PC-9 (cell line): ENCODE results near the gene OR51A4. TPM values are rescaled to one million over a fixed set of nuclear protein-coding genes. Genes with fewer than 3 reads are reported as not detected.

Experiments used
- BruUV-seq: library from RNA; stranded (reverse); fragments of 400-500 nt; replicated peaks from 2 replicates; lab custom pipeline; 2021; lab: Mats Ljungman, UMichigan
- CTCF ChIA-PET: fragments of 300-600 bp; sonication (Branson Sonifier 250); formaldehyde crosslinking; loops from one replicate; lab custom pipeline; 2022; ENCODE audit warnings: antibody characterized with exemption; lab: Charles Lee
- POLR2A ChIA-PET: fragments of 300-600 bp; sonication (Branson Sonifier 250); formaldehyde crosslinking; loops from one replicate; lab custom pipeline; 2022; ENCODE audit warnings: antibody characterized with exemption; ENCODE audit not compliant: unreplicated experiment; lab: Charles Lee
- DNase-seq, 2 experiments: peaks; one replicate each; pipeline versions ENCODE4 v3.0.0 to v3.0.0-alpha.2; 2015 to 2022; ENCODE audit warnings: mixed read lengths in 1 of 2
- H2AFZ ChIP-seq: fragments of 200-600 bp; sonication (generic); 2 replicates; pipeline ENCODE4 v1.8.1; 2017; ENCODE audit warnings: antibody characterized with exemption
- H3F3A ChIP-seq: fragments of 200-600 bp; sonication (generic); 2 replicates; pipeline ENCODE4 v1.8.1; 2017; ENCODE audit warnings: antibody characterized with exemption, mild to moderate bottlenecking, low read depth; ENCODE audit not compliant: insufficient read depth
- H3K27ac ChIP-seq: fragments of 200-600 bp; sonication (generic); 2 replicates; pipeline ENCODE4 v1.6.1; 2016; ENCODE audit warnings: mixed run types
- H3K27me3 ChIP-seq: fragments of 200-600 bp; sonication (generic); 2 replicates; pipeline ENCODE4 v1.6.1; 2016; ENCODE audit warnings: low read depth, mixed run types; ENCODE audit not compliant: insufficient read depth
- H3K36me3 ChIP-seq: fragments of 200-600 bp; sonication (generic); 2 replicates; pipeline ENCODE4 v1.6.1; 2016; ENCODE audit warnings: low read depth, mixed run types
- H3K4me1 ChIP-seq: fragments of 200-600 bp; sonication (generic); replicated peaks from 2 replicates; pipeline ENCODE4 v1.6.1; 2016; ENCODE audit warnings: mixed run types; ENCODE audit not compliant: insufficient read depth
- H3K4me2 ChIP-seq: fragments of 200-600 bp; sonication (generic); 2 replicates; pipeline ENCODE4 v1.6.1; 2017; ENCODE audit warnings: mixed run types
- H3K4me3 ChIP-seq: fragments of 200-600 bp; sonication (generic); 2 replicates; pipeline ENCODE4 v1.6.1; 2016; ENCODE audit warnings: mixed run types
- H3K79me2 ChIP-seq: fragments of 200-600 bp; sonication (generic); 2 replicates; pipeline ENCODE4 v1.6.1; 2017; ENCODE audit warnings: low read depth, mixed run types
- H3K9me2 ChIP-seq: fragments of 200-600 bp; sonication (generic); 2 replicates; pipeline ENCODE4 v1.8.1; 2017; ENCODE audit warnings: mild to moderate bottlenecking; ENCODE audit not compliant: insufficient read depth
- H3K9me3 ChIP-seq: fragments of 200-600 bp; sonication (generic); 2 replicates; pipeline ENCODE4 v1.8.1; 2016; ENCODE audit warnings: low read depth; ENCODE audit not compliant: insufficient read depth
- H4K20me1 ChIP-seq: fragments of 200-600 bp; sonication (generic); 2 replicates; pipeline ENCODE4 v1.8.1; 2017; ENCODE audit not compliant: insufficient read depth
- CTCF ChIP-seq: fragments of 200-600 bp; sonication (generic); conservative IDR thresholded peaks from 2 replicates; pipeline ENCODE4 v1.6.1; 2017; ENCODE audit warnings: mixed run types, antibody characterized with exemption, mild to moderate bottlenecking, moderate library complexity
- EZH2 ChIP-seq: fragments of 200-600 bp; sonication (generic); IDR thresholded peaks from 2 replicates; pipeline ENCODE4 v1.8.0; 2017; ENCODE audit warnings: antibody characterized with exemption, low read depth
- intact Hi-C: fragments of 100-400 bp; cut with micrococcal nuclease; formaldehyde crosslinking; loops from one replicate; pipeline ENCODE4 v1.10.0; 2022; ENCODE audit not compliant: unreplicated experiment
- total RNA-seq: library from RNA; stranded (reverse); gene quantifications from 2 replicates; pipeline ENCODE4 v1.2.3, GENCODE V29; 2021

The OR51A4 gene
- total RNA-seq, 1 experiment from 2014 or later: not detected

- Histone ChIP-seq H3K4me2 (no peak overlapping the region), H3K9me2 (no peaks in the 10 kb centered on the region), H3K4me3 (no peak overlapping the region), H3K79me2 (no peaks in the 10 kb centered on the region), H3K27me3 (no peaks in the 10 kb centered on the region), H3K27ac (no peak overlapping the region), H3K9me3 (no peaks in the 10 kb centered on the region), H3K36me3 (no peaks in the 10 kb centered on the region), H3F3A (no peaks in the 10 kb centered on the region), H4K20me1 (no peaks in the 10 kb centered on the region), H2AFZ (no peak overlapping the region), H3K4me1 (no peaks in the 10 kb centered on the region)
- TF ChIP-seq EZH2: no peak
- TF ChIP-seq CTCF: no peak
- CTCF ChIA-PET: no interaction called here
- POLR2A ChIA-PET: no interaction called here
- DNase-seq: no peak
- intact Hi-C loops: no loop called here
- no TSS peak for BruUV-seq
These were observed 36.4 kb upstream of the OR51A4 start for GRCh38 chr11:4983841-4984240.

GRCh38 chr11:4982678-4983077, 35.3 kb upstream of the OR51A4 start:
- H3K4me3 ChIP-seq: no peak overlapping the region
- CTCF ChIA-PET: no interaction called here
- no peaks in the 10 kb centered on the region for H3F3A ChIP-seq
- no peaks in the 10 kb centered on the region for H3K4me1 ChIP-seq
- no peaks in the 10 kb centered on the region for H3K27me3 ChIP-seq
- H3K36me3 ChIP-seq: no peaks in the 10 kb centered on the region
- POLR2A ChIA-PET: no interaction called here
- no peaks in the 10 kb centered on the region for H3K9me2 ChIP-seq
- intact Hi-C loops: no loop called here
- H4K20me1 ChIP-seq: no peaks in the 10 kb centered on the region
- no peaks in the 10 kb centered on the region for H3K9me3 ChIP-seq
- no peaks in the 10 kb centered on the region for H3K79me2 ChIP-seq
- no peak overlapping the region for H3K4me2 ChIP-seq
- H3K27ac ChIP-seq: no peak overlapping the region
- H2AFZ ChIP-seq: no peak overlapping the region
- no TSS peak for BruUV-seq
- no peak for TF ChIP-seq CTCF
- TF ChIP-seq EZH2: no peak
- DNase-seq: no peak

- CTCF ChIA-PET: no interaction called here
- intact Hi-C loops: no loop called here
- no peak overlapping the region for H2AFZ ChIP-seq
- no peak overlapping the region for H3K27ac ChIP-seq
- no peak overlapping the region for H3K4me2 ChIP-seq
- H4K20me1 ChIP-seq: no peaks in the 10 kb centered on the region
- H3K27me3 ChIP-seq: no peaks in the 10 kb centered on the region
- H3K4me1 ChIP-seq: no peaks in the 10 kb centered on the region
- POLR2A ChIA-PET: no interaction called here
- no peaks in the 10 kb centered on the region for H3K9me2 ChIP-seq
- no peaks in the 10 kb centered on the region for H3K36me3 ChIP-seq
- DNase-seq: no peak
- H3F3A ChIP-seq: no peaks in the 10 kb centered on the region
- TF ChIP-seq CTCF: no peak
- no peak for TF ChIP-seq EZH2
- no peaks in the 10 kb centered on the region for H3K79me2 ChIP-seq
- H3K4me3 ChIP-seq: no peak overlapping the region
- H3K9me3 ChIP-seq: no peaks in the 10 kb centered on the region
- no TSS peak for BruUV-seq
These were observed 31.6 kb upstream of the OR51A4 start for GRCh38 chr11:4979036-4979435.
